Keratinocyte (primary cell): ENCODE measurements around the gene ZC3H14. TPM values are rescaled to one million over a fixed set of nuclear protein-coding genes. Genes with fewer than 3 reads are reported as not detected.

Experiments used
- DNase-seq: peaks from one replicate; pipeline ENCODE4 v3.0.0-alpha.2; 2011; ENCODE audit warnings: low read depth, missing footprints, low spot score
- FAIRE-seq: peaks from 2 replicates; lab custom pipeline; 2011; peaks lifted over from hg19 to GRCh38; lab: Jason Lieb, UNC
- H2AFZ ChIP-seq: 2 replicates; pipeline ENCODE4 v1.6.0; 2012; ENCODE audit warnings: low read length, control low read depth, inconsistent platforms; ENCODE audit not compliant: control insufficient read depth
- H3K27ac ChIP-seq: 2 replicates; pipeline ENCODE4 v1.5.1; 2011; ENCODE audit warnings: low read length; ENCODE audit not compliant: control insufficient read depth, insufficient read depth
- H3K27me3 ChIP-seq: 3 replicates; pipeline ENCODE4 v1.6.0; 2011; ENCODE audit warnings: low read length; ENCODE audit not compliant: control insufficient read depth, insufficient read depth; ENCODE audit errors: extremely low read depth
- H3K36me3 ChIP-seq, 2 experiments: 2 replicates in 1 of 2; 3 replicates in 1 of 2; pipeline ENCODE4 v1.5.1; 2011; ENCODE audit warnings: low read length in 2 of 2, mild to moderate bottlenecking in 1 of 2; ENCODE audit not compliant: control insufficient read depth in 2 of 2, insufficient read depth in 2 of 2; ENCODE audit errors: extremely low read depth in 1 of 2
- H3K4me1 ChIP-seq: 3 replicates; pipeline ENCODE4 v1.5.1; 2011; ENCODE audit warnings: low read length; ENCODE audit not compliant: control insufficient read depth, insufficient read depth; ENCODE audit errors: extremely low read depth
- H3K4me2 ChIP-seq: 3 replicates; pipeline ENCODE4 v1.6.0; 2011; ENCODE audit warnings: low read depth, low read length; ENCODE audit not compliant: control insufficient read depth, insufficient read depth; ENCODE audit errors: extremely low read depth
- H3K4me3 ChIP-seq, 3 experiments: fragments of 200-600 bp in 1 of 3; sonication (generic) in 1 of 3; 2 replicates in 2 of 3; 3 replicates in 1 of 3; pipeline ENCODE4 v1.5.1; 2011 to 2016; ENCODE audit warnings: low read length in 3 of 3, mild to moderate bottlenecking in 3 of 3, control low read depth in 2 of 3, inconsistent platforms in 1 of 3, low read depth in 1 of 3, mixed read lengths in 1 of 3, mixed run types in 1 of 3, moderate library complexity in 1 of 3; ENCODE audit not compliant: control insufficient read depth in 2 of 3, insufficient read depth in 2 of 3; ENCODE audit errors: extremely low read depth in 1 of 3
- H3K79me2 ChIP-seq: 2 replicates; pipeline ENCODE4 v1.6.0; 2012; ENCODE audit warnings: low read length; ENCODE audit not compliant: control insufficient read depth, insufficient read depth
- H3K9ac ChIP-seq: 3 replicates; pipeline ENCODE4 v1.6.0; 2011; ENCODE audit warnings: low read length; ENCODE audit not compliant: control insufficient read depth, insufficient read depth; ENCODE audit errors: extremely low read depth
- H3K9me1 ChIP-seq: 3 replicates; pipeline ENCODE4 v1.6.0; 2011; ENCODE audit warnings: low read length; ENCODE audit not compliant: control insufficient read depth, insufficient read depth; ENCODE audit errors: extremely low read depth
- H3K9me3 ChIP-seq: 2 replicates; pipeline ENCODE4 v1.5.1; 2012; ENCODE audit warnings: low read depth, low read length; ENCODE audit not compliant: control insufficient read depth
- H4K20me1 ChIP-seq: 3 replicates; pipeline ENCODE4 v1.6.0; 2011; ENCODE audit warnings: low read length; ENCODE audit not compliant: control insufficient read depth, insufficient read depth; ENCODE audit errors: extremely low read depth
- EZH2 ChIP-seq: IDR thresholded peaks from one replicate; pipeline ENCODE4 v1.6.1; 2012; ENCODE audit warnings: inconsistent platforms, mild to moderate bottlenecking, low read length, moderate library complexity
- dilution Hi-C: fragments of 300-500 bp; cut with MboI; formaldehyde crosslinking; loops from one replicate; pipeline ENCODE4 v1.7.0; 2020; ENCODE audit warnings: low sequenced_read_pairs; ENCODE audit not compliant: extremely low pct_ligation_motif_present
- polyA plus RNA-seq, 5 experiments: library from polyadenylated mRNA; depleted of rRNA in 3 of 5; stranded (reverse) in 3 of 5; stranded (forward) in 1 of 5; unstranded in 1 of 5; fragments of >200 nt; gene quantifications; 1 replicate in 1 of 5; 2 replicates in 3 of 5; 3 replicates in 1 of 5; pipeline versions ENCODE4 v1.2.1 to v1.2.3, GENCODE V29; 2011 to 2012; ENCODE audit warnings: missing spikeins in 2 of 5, low read depth in 1 of 5, low replicate concordance in 1 of 5
- TF ChIP-seq, protein P1 (sequence below), 3 experiments: IDR thresholded peaks in 1 of 3; conservative IDR thresholded peaks in 1 of 3; optimal IDR thresholded peaks in 1 of 3; 2 replicates in 2 of 3; 3 replicates in 1 of 3; pipeline versions ENCODE3 to v1.5.1; 2011; ENCODE audit warnings: low read length in 3 of 3, mild to moderate bottlenecking in 3 of 3, moderate library complexity in 2 of 3, control low read depth in 1 of 3, inconsistent platforms in 1 of 3; ENCODE audit not compliant: insufficient read depth in 2 of 3; ENCODE audit errors: extremely low read depth in 1 of 3

Gene ZC3H14
- polyA plus RNA-seq, 1 donor (not counting 4 experiments of a cell fraction or from before 2014, with no cell fraction given) = 129 TPM

DNA sequence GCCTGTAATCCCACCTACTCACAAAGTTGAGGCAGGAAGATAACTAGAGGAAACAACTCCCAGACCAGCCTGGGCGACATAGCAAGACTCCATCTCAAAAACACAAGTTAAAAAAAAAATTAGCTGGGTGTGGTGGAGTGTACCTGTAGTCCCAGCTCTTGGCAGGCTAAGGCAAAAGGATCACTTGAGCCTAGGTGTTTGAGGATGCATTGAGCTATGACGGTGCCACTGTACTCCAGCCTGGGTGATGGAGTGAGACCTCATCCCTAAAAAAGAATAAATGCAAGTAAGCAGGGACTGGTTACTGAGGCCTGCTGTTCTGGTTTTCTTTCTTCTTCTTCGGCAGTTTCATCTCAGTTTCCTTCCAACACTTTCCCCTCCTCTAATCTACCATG is 15.5 kb upstream of the ZC3H14 start:
- no peaks in the 10 kb centered on the region for H4K20me1 ChIP-seq
- peaks cover 9% of the 10 kb centered on the region for H3K4me1 ChIP-seq
- FAIRE-seq = no peak
- H3K9ac ChIP-seq = no peak overlapping the region
- DNase-seq = no peak
- TF ChIP-seq EZH2 = no peak
- TF ChIP-seq, protein P1, sequence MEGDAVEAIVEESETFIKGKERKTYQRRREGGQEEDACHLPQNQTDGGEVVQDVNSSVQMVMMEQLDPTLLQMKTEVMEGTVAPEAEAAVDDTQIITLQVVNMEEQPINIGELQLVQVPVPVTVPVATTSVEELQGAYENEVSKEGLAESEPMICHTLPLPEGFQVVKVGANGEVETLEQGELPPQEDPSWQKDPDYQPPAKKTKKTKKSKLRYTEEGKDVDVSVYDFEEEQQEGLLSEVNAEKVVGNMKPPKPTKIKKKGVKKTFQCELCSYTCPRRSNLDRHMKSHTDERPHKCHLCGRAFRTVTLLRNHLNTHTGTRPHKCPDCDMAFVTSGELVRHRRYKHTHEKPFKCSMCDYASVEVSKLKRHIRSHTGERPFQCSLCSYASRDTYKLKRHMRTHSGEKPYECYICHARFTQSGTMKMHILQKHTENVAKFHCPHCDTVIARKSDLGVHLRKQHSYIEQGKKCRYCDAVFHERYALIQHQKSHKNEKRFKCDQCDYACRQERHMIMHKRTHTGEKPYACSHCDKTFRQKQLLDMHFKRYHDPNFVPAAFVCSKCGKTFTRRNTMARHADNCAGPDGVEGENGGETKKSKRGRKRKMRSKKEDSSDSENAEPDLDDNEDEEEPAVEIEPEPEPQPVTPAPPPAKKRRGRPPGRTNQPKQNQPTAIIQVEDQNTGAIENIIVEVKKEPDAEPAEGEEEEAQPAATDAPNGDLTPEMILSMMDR (optimal IDR thresholded peaks at IDR 0.05 in 1 of 3, IDR thresholded peaks at IDR 0.05 in 1 of 3, conservative IDR thresholded peaks at IDR 0.05 in 1 of 3; ENCODE audit: extremely low read depth in 1 of 3, insufficient read depth in 2 of 3, low read length in 3 of 3) = no peak
- H3K9me3 ChIP-seq = no peaks in the 10 kb centered on the region
- H3K9me1 ChIP-seq = no peaks in the 10 kb centered on the region
- H3K4me3 ChIP-seq = no peak overlapping the region
- H3K79me2 ChIP-seq = peaks cover 45% of the 10 kb centered on the region
- H3K4me2 ChIP-seq = no peak overlapping the region
- dilution Hi-C loops = no loop called here
- no peak overlapping the region for H3K27ac ChIP-seq
- no peaks in the 10 kb centered on the region for H3K27me3 ChIP-seq
- no peak overlapping the region for H2AFZ ChIP-seq
- peaks cover 7 to 16% of the 10 kb centered on the region in 2 experiments for H3K36me3 ChIP-seq

DNA sequence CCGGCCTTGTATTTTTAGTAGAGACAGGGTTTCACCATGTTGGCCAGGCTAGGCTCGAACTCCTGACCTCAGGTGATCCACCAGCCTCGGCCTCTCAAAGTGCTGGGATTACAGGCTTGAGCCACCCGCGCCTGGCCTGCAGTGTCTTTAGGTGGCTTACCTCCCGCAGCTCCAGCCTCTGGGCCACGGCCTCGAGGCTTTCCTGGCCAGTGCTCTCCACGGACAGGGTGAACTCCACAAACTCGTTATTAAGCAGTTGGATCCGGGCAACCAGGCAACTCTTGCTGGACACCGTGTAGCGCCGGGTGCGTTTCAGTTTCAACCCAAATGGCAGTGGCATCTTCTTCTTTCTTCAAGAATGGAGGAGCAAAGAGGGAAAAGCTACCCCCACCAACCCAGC is 12.8 kb upstream of the ZC3H14 start:
- H3K4me1 ChIP-seq = peaks cover 12% of the 10 kb centered on the region
- H3K4me2 ChIP-seq = no peak overlapping the region
- no peaks in the 10 kb centered on the region for H3K27me3 ChIP-seq
- FAIRE-seq = no peak
- no peaks in the 10 kb centered on the region for H3K9me1 ChIP-seq
- dilution Hi-C loops = no loop called here
- no peak overlapping the region for H3K4me3 ChIP-seq
- no peak for DNase-seq
- TF ChIP-seq, protein P1 (optimal IDR thresholded peaks at IDR 0.05 in 1 of 3, IDR thresholded peaks at IDR 0.05 in 1 of 3, conservative IDR thresholded peaks at IDR 0.05 in 1 of 3; ENCODE audit: extremely low read depth in 1 of 3, insufficient read depth in 2 of 3, low read length in 3 of 3) = no peak
- H2AFZ ChIP-seq = no peak overlapping the region
- H3K79me2 ChIP-seq = peaks cover 54% of the 10 kb centered on the region
- peaks cover 7 to 13% of the 10 kb centered on the region in 2 experiments for H3K36me3 ChIP-seq
- H3K27ac ChIP-seq = no peak overlapping the region
- H4K20me1 ChIP-seq = no peaks in the 10 kb centered on the region
- H3K9ac ChIP-seq = no peak overlapping the region
- H3K9me3 ChIP-seq = no peaks in the 10 kb centered on the region
